Measurements from ENCODE around the gene CTRB1.

The CTRB1 gene

DNA sequence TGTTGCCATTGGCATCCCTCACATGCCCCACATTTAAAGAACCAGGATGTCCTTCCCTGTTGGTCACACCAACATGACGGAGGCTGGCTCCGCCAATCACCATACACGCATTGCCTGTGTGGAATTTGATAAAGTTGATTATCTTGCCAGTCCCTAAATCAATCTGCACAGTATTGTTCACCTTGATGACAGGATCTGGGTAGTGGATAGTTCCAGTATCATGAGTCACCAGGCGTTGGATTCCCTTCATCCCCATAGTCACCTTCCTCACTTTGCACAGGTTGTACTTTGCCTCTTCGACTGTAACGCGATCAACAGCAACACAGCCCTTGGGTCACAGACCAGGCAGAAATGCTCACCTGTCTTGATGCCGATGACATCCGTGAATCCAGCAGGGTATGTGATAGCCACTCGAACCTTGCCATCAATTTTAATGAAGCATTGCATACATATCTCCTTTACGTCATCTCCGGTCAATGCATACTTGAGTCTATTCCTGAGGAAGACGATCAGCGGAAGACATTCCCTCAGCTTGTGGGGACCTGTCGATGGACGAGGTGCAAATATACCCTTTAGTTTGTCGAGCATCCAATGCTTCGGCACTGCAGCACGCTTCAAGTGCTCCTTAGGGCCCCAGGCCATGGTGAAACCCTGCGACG lies 26.1 kb upstream of the CTRB1 start:
- peaks cover 8% of the 10 kb centered on the region; the same call in 1 of the 2 replicates for H3K27me3 ChIP-seq (ENCODE audit: insufficient read depth, low read length)
- no peak for TF ChIP-seq EZH2 (IDR thresholded peaks at IDR 0.05; ENCODE audit: borderline replicate concordance, low read length)
- TF ChIP-seq, protein P1, sequence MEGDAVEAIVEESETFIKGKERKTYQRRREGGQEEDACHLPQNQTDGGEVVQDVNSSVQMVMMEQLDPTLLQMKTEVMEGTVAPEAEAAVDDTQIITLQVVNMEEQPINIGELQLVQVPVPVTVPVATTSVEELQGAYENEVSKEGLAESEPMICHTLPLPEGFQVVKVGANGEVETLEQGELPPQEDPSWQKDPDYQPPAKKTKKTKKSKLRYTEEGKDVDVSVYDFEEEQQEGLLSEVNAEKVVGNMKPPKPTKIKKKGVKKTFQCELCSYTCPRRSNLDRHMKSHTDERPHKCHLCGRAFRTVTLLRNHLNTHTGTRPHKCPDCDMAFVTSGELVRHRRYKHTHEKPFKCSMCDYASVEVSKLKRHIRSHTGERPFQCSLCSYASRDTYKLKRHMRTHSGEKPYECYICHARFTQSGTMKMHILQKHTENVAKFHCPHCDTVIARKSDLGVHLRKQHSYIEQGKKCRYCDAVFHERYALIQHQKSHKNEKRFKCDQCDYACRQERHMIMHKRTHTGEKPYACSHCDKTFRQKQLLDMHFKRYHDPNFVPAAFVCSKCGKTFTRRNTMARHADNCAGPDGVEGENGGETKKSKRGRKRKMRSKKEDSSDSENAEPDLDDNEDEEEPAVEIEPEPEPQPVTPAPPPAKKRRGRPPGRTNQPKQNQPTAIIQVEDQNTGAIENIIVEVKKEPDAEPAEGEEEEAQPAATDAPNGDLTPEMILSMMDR (IDR thresholded peaks at IDR 0.05; ENCODE audit: low read length) = no peak
- no peaks in the 10 kb centered on the region for H3K9me2 ChIP-seq (ENCODE audit: low read depth, low read length)
- H3K9ac ChIP-seq (ENCODE audit: low read length) = no peak overlapping the region
- H3K4me3 ChIP-seq (ENCODE audit: low read depth, low read length, poor library complexity, severe bottlenecking) = no peak overlapping the region
- no peak overlapping the region for H3K27ac ChIP-seq (ENCODE audit: low read depth, low read length, poor library complexity, severe bottlenecking)
- no peak overlapping the region for H2AFZ ChIP-seq (ENCODE audit: low read length)
- no peaks in the 10 kb centered on the region for H4K20me1 ChIP-seq (ENCODE audit: insufficient read depth, low read length)
- H3K9me3 ChIP-seq (ENCODE audit: low read length) = no peaks in the 10 kb centered on the region
- no peaks in the 10 kb centered on the region for H3K79me2 ChIP-seq (ENCODE audit: insufficient read depth, low read length)
- no peak overlapping the region for H3K4me2 ChIP-seq (ENCODE audit: low read length)
- H3K4me1 ChIP-seq (ENCODE audit: insufficient read depth, low read length, severe bottlenecking) = no peaks in the 10 kb centered on the region
- H3K36me3 ChIP-seq (ENCODE audit: insufficient read depth, low read length) = no peaks in the 10 kb centered on the region
- no peaks in the 10 kb centered on the region for H3F3A ChIP-seq (ENCODE audit: insufficient read depth, low read length)

DNA sequence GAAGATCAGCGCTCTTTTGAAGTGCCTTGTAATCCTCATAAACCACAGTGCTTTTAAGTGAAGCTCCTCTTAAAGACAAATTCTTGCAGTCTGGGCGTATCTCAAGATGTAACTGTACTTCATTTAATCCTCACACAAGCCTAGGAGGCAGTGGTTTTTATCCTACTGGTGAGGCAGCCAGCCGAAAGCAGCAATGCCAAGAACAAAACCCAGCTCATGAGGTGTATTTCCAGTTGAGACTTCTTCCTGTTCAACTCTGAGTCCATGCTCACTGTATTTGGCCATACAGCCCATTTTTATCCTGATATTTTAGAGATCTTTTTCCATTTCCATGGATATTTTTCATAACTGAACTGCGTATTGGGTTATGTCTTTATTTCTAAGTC lies 25.5 kb upstream of the CTRB1 start:
- H3K27me3 ChIP-seq (ENCODE audit: insufficient read depth, low read length) = peaks cover 8% of the 10 kb centered on the region; the same call in 1 of the 2 replicates
- no peak overlapping the region for H3K4me2 ChIP-seq (ENCODE audit: low read length)
- TF ChIP-seq EZH2 (IDR thresholded peaks at IDR 0.05; ENCODE audit: borderline replicate concordance, low read length) = no peak
- TF ChIP-seq, protein P1 (IDR thresholded peaks at IDR 0.05; ENCODE audit: low read length) = no peak
- no peaks in the 10 kb centered on the region for H3K9me2 ChIP-seq (ENCODE audit: low read depth, low read length)
- no peaks in the 10 kb centered on the region for H3F3A ChIP-seq (ENCODE audit: insufficient read depth, low read length)
- no peaks in the 10 kb centered on the region for H3K79me2 ChIP-seq (ENCODE audit: insufficient read depth, low read length)
- no peaks in the 10 kb centered on the region for H3K4me1 ChIP-seq (ENCODE audit: insufficient read depth, low read length, severe bottlenecking)
- H2AFZ ChIP-seq (ENCODE audit: low read length) = no peak overlapping the region
- H3K27ac ChIP-seq (ENCODE audit: low read depth, low read length, poor library complexity, severe bottlenecking) = no peak overlapping the region
- no peak overlapping the region for H3K9ac ChIP-seq (ENCODE audit: low read length)
- H3K36me3 ChIP-seq (ENCODE audit: insufficient read depth, low read length) = no peaks in the 10 kb centered on the region
- no peaks in the 10 kb centered on the region for H4K20me1 ChIP-seq (ENCODE audit: insufficient read depth, low read length)
- no peaks in the 10 kb centered on the region for H3K9me3 ChIP-seq (ENCODE audit: low read length)
- no peak overlapping the region for H3K4me3 ChIP-seq (ENCODE audit: low read depth, low read length, poor library complexity, severe bottlenecking)

DNA sequence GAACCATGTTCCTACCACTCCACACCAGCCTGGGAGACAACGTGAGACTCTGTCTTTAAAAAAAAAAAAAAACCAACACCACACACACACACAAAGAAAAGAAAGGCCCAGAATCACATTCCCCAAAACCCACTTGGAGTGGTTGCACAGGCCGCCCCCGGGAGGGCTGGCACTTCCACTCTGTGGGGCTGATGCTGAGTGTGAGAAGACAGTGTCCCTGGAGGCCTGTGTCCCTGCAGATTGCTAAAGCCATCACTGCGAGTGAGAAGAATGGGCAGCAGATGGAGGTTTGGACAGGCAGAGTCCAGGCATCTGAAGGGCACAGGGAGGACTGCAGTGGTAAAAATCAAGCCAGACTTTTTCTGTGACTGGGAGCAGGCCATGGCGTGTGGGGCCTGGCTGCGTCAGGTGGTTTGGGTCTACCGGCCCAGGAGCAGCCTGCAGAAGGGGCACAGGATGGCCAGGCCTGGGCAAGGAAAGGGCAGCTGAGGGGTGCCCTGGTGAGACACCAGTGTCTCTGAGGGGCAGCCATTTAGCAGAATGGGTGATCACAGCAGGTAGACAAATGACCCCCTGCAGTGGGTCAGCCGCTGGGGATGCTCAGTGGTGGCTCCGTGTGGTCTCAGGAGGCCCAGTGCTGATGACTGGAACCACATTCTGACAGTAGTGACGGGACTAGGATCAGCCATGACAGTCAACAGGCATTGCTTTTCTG lies 24.9 kb upstream of the CTRB1 start:
- Histone ChIP-seq H3K9me2 (ENCODE audit: low read depth, low read length) (no peaks in the 10 kb centered on the region), H3K4me3 (ENCODE audit: low read depth, low read length, poor library complexity, severe bottlenecking) (no peak overlapping the region), H3K36me3 (ENCODE audit: insufficient read depth, low read length) (no peaks in the 10 kb centered on the region), H3K9ac (ENCODE audit: low read length) (no peak overlapping the region), H4K20me1 (ENCODE audit: insufficient read depth, low read length) (no peaks in the 10 kb centered on the region), H2AFZ (ENCODE audit: low read length) (no peak overlapping the region), H3K27ac (ENCODE audit: low read depth, low read length, poor library complexity, severe bottlenecking) (no peak overlapping the region), H3K4me2 (ENCODE audit: low read length) (no peak overlapping the region), H3F3A (ENCODE audit: insufficient read depth, low read length) (no peaks in the 10 kb centered on the region), H3K79me2 (ENCODE audit: insufficient read depth, low read length) (no peaks in the 10 kb centered on the region), H3K27me3 (ENCODE audit: insufficient read depth, low read length) (peaks cover 8% of the 10 kb centered on the region; the same call in 1 of the 2 replicates), H3K9me3 (ENCODE audit: low read length) (no peaks in the 10 kb centered on the region), H3K4me1 (ENCODE audit: insufficient read depth, low read length, severe bottlenecking) (no peaks in the 10 kb centered on the region)
- TF ChIP-seq, protein P1 (IDR thresholded peaks at IDR 0.05; ENCODE audit: low read length) = no peak
- TF ChIP-seq EZH2 (IDR thresholded peaks at IDR 0.05; ENCODE audit: borderline replicate concordance, low read length) = no peak
